ENCODE results near the gene GLA.
A peak's percentile ranks its signal among the peaks of the same experiment; 100 is the strongest.

GLA gene

DNA sequence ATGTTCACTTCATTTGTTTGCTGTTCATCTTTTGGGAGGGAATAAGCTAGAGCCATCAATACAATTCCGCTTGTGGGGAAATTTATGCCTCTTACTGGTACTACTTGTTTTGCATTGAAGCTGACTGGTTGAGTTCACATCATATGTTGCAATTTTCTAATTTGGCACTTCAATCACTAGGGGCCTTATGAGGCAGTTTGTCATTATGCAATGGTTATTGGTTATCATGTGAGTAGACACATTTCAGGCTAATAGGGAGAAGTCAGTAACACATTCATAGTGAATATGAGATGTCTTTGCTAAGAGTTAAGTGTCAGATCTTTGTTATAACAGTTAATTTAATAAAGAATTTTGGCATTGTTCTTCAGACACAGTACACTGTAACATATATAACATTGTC, 11.9 kb downstream of the GLA start:
- DNase-seq = no peak

DNA sequence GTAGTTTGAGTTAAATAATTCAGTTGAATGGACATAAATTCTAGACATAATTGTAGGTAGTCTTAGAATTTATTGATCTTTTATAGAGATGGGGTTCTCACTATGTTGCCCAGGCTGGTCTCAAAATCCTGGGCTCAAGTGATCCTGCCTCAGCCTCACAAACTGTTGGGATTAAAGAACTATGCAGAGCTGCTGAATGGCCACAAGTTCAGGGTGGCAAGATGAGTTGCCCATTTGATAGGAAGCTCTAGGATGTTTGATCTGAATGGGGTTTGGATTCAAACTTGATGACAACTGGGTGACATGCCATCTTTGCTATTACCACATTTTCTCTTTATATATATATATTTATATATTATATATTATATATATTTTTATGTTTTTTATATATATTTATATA, 13.4 kb downstream of the GLA start:
- no peak for DNase-seq

DNA sequence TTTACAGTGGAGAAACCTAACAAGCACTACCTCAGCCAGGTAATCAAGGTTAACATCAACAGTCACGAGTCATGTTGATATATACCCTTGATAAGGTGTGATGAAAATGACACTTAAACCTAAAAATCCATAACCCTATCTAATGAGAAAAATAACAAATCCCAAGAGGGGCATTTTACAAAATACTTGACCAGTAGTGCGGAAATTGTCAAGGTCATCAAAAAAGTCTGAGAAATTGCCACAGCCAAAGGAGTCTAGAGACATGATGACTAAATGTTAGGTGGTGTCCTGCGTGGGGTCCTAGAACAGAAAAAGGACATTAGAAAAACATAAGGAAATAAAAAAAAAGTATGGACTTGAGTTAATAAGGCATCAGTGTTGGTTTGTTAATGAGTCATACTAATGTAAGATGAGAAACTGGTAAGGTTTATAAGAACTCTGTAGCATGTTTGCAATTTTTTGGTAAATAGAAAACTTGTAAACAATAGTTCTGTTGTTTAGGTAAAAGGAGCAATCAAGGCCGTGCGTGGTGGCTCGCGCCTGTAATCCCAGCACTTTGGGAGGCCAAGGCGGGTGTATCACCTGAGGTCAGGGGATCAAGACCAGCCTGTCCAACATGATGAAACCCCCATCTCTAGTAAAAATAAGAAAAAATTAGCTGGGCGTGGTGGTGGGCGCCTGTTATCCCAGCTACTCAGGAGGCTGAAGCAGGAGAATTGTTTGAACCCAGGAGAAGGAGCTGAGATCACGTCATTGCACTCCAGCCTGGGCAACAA, 14.0 kb downstream of the GLA start:
- DNase-seq = no peak

DNA sequence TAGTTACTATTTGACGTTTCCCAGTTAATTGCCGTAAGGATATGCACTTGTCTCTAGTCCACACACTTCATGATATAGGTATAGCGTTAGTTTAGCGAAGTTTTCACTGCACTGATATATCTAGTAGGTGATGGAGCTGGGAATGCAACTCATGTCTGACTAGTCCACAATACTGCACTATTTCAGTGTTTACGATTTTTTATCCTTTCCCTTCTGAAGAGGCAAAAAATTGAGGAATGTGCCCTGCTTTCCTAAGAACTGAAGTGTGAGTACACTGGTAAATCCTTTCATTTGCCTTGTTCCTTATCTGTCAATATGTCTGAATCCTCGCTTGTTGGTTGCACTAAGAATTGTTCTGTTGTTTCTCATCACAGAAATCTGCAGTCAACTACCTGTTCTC, 15.9 kb downstream of the GLA start:
- no peak for DNase-seq

DNA sequence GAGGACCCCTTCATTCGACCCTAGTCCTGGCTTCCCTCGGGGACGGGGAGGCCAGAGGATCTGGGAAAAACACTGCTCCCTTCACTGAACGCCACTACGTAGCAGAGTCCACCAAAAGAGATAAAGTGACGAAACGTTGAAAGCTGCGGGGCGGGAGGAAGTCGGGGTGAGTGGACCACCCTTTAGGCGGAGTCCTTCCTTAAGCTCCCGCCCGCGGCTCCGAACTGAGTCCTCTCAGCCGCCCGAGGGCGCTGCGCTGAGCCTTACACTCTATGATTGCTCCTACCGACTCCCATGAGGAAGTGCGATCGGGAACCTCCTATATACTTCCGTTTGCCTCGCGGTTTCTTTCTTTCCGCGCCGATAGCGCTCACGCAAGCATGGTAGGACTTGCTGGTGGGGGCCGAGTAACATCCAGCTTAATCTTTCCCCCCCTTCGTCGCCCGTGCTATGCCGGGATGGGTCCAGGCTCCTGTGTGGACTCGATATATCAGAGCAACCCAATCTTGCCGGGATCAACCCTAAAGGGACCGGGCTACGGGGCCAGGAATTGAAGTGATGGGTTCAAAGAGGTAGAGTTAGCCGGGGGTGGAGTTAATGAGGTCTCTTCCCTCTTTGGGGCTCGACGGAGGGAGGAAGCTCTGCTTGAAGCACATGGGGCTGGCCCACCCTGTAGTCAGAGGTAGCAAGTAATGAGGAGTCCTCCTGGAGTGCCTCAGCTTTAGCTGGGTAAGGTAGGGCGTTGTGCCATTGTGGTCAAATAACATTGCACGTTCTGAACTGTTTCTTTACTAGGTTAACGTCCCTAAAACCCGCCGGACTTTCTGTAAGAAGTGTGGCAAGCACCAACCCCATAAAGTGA, 16.8 kb downstream of the GLA start, which contains the start of gene RPL36A:
TSS of gene RPL36A (plus strand) at position 348 of the 862 bp plus-strand sequence. CDS start at position 381, 33 bp downstream.
- peak; percentile 76 for DNase-seq

DNA sequence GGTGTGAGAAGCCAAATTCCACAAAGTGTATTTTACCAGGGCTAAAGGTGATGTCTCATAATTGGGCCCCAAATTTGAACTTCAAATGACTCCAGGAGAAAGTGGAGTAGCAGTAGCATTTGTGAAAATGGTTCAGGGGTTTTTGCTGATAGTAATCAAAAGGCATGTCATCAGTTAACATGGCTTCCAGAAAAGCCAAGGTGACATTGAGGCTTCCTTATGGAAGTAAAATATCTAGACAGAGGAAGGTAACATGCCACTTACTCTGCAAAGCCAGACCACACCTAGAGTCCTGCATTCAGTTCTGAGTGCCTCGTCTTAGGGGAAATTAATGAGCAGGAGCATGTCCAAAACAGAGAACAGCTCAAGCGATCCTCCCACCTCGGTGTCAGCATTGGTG, 19.1 kb downstream of the GLA start:
- DNase-seq = no peak

DNA sequence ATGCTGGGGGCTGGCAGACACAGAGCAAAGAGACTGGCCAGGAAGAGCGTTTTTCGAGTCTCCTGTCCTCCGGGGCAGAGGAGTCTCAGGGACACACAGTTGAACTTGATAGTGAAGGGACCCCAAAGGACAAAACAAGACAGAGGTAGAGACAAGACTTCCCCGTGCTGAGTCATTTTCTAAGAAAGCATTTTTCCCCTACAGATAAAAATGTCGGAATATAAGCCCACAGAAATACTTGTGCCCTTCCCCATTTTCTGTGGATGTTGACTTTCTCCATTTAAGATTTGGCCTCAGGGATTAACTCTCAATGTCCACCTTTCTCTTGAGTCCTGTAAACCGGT, 21.2 kb downstream of the GLA start:
- no peak for DNase-seq

DNA sequence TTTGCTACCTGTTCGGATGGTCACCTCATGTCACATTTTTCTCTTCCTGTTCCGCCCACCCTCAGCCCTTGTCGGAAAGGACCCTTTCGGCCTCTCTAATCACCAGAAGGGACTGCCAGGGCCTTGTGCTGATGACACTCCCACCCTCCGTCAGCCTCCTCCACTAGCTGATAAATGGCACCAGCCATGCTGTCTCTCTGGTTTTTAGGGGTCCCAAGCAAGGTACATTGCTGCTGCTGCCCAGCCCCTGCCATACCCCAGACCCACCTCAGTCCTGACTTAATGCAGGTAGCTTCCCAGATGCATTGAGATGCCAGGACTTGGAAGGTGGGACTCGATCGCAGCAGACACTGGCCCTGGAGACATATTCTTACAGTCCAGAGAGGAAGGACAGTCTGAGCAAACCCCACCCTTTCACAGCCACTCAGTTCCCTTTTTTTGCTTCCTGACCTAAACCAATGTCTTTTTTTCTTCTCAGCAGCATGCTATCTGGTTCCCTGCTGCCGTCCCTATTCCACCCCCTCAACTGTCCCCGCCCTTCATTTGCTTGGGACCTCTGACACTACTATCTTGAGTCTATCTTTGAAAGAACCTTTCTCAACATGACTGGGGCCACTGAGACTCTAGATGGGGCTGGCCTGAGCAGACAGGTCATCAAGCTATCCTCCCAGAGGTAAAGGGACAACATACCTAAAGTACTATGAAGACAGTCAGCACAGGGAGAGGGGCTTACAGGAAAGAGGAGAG, 21.8 kb downstream of the GLA start, which contains the start of gene BTK:
TSS of gene BTK (minus strand) at position 397 of the 747 bp plus-strand sequence. CDS start 10,907 bp downstream, outside the sequence.
- no peak for DNase-seq

DNA sequence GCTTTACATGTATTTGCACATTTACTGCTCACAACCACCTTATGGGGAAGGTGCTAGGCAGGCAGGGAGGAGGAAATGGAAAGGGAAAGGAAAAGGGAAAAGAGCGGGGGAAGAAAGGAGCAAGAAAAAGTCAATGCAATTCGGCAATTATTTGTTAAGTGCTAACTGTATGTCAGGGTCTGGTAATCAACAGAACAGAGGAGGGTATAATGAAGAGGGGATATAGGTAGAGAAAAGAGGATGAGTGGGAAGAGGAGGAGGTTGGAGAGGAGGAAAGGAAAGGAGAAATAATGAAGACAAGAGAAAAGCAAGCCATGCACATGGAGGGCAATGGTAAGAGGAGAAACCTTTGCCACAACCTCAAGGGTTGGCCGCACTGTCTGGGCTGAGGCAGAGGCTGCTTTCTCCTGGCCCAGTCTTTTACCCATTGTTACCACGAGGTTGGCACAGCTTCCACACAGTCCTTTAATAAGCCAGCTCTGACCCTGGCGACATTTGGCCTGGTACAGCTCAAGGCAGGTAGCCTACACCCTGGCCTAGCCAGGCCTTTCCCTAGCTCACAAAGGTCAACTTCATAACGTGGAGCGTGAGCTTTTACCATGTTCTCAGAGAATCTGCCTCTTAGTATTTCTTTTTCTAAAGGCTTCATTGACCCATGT, 22.6 kb downstream of the GLA start:
- no peak for DNase-seq

DNA sequence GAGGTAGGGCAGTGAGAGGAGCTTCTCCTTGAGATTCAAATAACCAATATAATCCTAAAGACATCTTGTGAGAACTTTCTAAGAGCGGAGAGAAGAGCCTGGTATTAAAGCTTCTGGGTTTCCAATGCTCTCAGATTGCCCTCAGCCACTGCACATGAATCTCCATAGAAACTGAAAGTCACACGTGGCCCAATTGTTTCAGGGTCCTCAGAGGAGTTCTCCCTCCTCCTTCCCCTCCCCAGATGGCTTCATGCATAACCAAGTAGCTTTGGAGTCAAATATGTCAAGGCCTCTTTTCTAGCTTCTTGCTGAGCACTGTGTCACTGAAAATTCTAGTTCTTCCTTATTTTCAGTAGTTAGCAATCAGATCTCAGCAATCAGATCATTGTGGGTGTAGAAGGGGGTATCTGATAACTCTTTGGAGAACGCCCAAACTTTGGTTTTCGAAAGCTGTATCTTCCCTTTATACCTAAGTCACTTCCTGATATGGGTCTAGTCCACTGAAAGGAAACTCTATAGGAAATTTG, 24.0 kb downstream of the GLA start:
- no peak for DNase-seq

DNA sequence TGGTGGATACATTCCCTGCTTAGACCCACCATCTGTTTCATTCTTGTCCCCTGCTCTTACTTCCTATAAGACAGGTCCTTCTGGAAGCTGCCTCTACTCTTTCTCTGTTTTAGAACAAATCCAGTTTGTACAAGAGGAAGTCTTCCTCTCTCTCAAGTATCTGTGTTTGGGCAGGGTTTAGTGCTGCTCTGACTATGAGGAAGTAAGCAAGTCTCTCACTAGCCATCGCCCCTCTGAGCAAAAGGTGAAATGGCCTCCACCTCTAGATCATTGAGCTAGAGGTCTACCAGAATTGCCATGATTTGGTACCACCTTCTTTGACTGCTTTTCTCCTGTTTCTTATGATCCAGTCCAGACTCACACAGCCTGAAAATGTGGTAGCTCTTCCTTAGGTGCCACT, 30.2 kb downstream of the GLA start:
- no peak for DNase-seq

DNA sequence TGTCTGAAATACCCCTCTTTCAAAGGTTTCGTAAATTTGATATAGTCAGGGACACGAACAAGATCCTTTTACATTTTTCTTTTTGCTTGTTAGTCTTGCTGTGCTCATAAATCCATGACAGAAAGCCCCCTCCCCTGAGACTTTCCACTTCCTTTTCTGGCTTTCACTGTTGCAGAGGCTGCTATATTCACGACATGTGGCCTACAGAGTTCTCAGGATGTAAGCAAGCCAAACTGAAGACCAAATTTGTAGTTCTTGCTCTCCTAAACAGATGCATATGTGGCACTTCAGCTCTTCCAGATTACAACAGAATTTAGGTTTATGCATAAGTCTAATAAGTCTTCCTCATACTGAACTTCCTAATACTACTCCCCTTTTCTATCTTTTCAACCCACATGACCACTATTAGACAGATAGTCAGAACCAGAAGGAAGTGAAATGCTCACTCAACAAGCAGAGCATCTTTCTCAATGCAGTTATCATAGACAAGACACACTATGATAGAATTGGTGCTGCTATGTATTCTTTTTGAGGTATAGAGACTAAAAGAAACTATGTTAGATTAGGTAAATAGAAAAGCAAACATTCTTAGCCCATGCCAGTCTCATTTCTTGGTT, 36.7 kb downstream of the GLA start:
- DNase-seq = no peak

DNA sequence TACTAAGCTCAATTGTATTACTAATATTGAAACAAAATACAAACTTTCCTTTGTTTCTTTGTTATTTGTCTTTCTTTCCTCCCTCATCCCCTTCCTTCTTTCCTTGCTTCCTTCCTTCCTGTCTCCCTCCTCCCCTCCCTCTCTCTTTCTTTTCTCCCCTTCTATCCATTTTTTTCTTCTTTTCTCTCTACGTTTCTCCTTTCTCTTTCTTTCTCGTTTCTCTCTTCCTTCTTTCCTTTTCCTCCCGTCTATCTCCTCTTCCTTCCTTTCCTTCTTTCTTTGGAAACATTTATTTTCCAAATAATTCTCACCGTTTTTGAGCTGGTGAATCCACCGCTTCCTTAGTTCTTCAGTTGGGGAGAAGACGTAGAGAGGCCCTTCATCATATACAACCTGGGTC, 38.0 kb downstream of the GLA start:
- no peak for DNase-seq

DNA sequence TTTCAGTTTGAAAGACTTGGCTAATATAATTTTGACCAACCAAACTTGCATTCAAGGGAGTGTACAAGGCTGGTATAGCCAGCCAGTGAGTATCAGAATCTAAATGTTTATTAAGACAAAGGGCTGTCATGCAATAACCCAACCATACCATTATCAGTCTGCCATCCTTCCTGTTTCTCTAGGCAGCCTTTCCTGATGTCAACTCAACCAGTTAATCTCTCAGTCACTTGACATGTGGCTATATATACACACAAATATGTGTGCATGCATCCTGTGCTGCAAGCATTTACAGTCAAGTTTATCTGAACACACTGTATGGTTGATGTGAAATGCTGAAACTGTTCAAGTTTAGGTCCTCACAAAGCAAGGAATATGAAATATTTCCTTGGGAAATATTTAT, 38.9 kb downstream of the GLA start:
- DNase-seq = no peak

DNA sequence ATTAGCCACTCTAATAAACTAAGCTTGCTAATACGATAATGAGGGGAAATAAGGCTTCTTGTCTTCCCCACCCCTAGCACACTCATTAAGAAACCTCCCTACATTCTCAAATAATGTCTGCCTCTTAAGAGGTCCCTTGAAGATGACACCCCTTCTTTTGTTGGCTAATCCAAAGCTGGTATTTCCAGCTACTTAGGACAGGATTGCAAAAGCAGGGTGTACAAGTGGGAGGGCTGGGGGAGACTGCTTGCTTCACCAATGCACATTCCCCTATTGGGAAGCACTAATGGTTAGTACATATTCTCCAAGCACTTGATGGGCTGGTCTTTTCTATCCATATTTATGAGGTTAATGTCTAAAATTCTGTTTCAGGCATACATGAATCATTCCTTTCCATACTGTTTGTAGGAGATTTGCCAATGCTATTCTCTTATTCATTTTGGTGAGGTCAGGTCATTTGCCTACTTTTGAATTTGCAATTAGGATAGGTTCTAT, 42.4 kb downstream of the GLA start:
- DNase-seq = no peak

DNA sequence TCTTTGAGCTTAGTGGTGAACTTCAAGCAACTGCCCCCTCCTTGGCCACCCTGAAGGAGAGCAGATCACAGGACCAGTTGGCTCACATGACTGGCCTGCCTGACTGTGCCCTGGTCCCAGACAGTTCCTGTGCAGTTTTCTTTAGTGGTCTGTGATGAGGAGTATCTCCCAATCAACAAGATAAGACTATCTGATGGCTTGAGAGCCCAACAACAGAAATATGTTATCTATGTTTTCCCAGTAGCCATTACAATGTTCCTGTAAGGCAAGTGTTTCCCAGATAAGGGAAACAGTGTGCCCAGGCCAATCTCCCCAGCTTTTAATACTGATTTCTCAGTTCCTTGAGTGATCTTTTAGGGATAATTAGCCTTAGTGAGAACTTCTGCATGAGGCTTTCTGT, 45.0 kb downstream of the GLA start:
- no peak for DNase-seq

DNA sequence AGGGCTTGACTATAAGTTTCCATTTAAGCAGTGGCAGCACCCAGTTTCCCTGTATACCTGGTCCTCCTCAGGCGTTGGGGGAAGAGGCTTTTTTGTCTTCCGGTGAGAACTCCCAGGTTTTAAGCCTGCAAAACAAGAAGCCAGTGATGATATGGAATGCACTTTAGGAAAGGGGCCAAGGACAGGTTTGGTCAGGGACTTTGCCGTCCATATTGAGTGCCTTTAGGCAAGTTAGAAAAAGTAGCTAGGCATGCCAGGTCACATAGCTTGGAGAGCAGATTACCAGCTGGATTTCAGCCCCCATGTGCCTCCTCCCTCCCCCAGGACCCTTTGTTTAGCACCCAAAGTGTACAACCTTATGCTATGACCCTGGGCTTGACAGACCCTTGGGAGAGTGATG, 45.6 kb downstream of the GLA start:
- DNase-seq = no peak

DNA sequence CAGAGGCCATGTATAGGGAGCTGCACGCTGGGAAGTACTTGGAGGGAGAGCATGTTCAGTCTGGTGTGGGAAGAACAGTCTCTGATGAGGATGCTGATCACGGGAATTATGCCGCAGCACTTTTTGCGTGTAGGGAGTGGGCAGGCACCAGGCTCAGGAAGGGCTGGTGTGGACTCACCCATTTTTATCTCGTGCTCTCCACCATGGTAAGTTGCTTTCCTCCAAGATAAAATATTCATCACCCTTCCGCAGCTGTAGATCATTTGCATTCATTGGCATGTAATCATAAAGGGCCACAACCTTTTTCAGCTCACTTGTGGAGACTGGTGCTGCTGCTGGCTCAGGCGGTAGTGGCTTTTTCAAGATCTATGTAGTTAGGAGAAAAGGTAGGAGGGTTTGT, 47.3 kb downstream of the GLA start:
- DNase-seq = no peak

DNA sequence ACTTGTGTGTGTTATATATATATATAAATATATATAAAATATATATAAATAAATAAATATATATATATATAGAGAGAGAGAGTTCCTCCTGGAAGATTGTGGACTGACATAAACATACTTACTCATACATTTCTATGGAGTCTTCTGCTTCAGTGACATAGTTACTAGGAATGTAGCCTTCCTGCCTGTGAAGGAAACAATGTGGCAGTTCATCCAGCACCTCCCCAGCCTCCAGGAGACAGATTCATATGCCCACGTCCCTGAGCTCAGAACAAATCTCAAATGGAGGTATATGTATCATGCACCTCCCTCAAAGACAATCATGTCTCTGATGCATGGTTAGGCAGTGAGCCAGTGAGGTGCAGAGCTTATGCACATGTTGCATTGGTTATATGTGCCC, 47.8 kb downstream of the GLA start:
- DNase-seq = no peak

DNA sequence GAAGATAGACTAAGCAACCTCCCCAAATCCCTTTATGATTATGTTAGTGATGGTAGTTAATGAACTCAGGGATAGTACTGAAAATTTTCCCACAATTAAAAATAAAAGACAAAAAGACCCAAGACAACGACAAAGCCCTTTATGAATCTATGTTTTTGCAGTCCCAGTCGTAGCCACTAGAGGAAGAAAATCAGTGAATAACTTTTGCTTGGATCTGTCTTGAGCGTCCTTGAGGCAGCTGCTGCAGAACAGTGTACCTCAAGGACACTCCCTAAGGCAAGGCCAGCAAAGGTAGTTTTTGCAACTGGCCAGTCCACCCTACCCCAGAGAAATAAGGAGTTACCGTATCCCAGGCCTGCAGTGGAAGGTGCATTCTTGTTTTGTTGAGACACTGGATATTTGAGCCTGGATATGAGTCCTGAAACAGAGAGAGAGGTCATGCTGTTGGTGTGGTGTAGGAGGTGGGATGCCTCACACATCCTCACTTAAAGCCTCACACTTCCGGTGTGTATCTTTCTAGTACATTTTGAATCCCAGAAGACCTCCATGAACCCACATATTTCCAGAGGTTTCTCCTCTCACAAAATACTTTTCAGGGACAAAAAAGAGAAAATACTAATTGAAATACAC, 50.4 kb downstream of the GLA start:
- no peak for DNase-seq

DNA sequence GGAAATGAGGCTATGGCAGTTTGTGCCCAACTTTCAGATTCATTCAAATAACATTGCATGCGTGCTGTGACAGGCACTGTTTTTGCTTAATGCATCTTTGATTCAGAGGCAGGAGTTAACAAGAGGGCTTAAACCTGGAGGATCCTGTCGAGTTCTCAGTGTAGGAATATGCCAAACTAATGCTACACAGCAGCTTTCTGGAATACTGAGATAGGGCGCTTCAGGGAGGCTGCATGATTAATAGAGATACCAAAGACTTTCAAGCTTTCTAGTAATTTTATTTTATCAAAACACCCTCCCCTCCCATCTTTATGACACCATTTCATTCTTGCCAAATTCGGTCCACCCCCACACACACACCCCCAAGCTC, 58.5 kb downstream of the GLA start:
- DNase-seq = no peak

Data from stimulated activated CD4-positive, alpha-beta T cell treated with anti-CD3 and anti-CD28 coated beads, Interleukin-12 subunit alpha, Interleukin-12 subunit beta, amount 100 ng/mL, for 4 hours (primary cell).